HG03095 (cell line): ENCODE results near the gene RUNX1.

ENCODE experiments used
- ATAC-seq: cut with Tn5 transposase; IDR thresholded peaks from one replicate; pipeline ENCODE4 v1.9.1; 2021; ENCODE audit warnings: moderate library complexity; ENCODE audit not compliant: unreplicated experiment

The RUNX1 gene

DNA sequence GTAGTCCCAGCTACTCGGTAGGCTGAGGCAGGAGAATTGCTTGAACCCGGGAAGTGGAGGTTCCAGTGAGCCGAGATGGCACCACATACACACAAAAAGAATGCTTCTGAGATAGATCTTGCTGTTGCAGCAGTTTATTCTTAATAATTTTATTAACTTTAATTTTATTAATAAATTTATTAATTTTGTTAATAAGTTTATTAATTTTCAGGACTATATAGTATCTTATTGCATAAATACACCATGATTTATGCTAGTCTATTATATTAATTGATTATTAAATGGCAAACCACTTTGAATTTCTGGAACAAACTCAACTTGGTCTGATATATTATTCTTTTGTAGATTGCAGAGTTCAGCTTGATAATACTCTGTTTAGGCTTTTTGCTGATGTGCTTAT, 280.8 kb downstream of the RUNX1 start:
- no peak for ATAC-seq

DNA sequence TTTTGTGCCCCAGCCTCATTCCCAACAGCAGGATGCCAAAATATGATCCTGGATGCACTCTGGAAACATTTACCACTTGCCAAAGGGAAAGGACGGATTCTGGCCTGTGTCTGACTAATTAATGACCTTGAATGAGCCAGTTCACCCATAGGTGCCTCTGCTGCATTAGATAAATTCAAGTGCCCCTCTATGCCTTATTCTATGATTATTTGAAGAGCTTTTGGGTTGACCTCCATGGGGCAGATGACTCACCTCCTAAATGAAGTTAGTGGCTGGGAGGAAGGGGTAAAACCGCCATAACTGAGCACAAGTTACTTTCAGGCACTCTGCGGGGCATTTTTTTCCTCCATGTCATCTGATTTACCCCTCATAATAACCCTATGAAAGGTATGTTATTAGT, 282.2 kb downstream of the RUNX1 start:
- no peak for ATAC-seq

- ATAC-seq = no peak
Measured at GRCh38 chr21:34765619-34766018, 283.5 kb downstream of the RUNX1 start.

GRCh38 chr21:34764715-34765284, 284.3 kb downstream of the RUNX1 start:
- no peak for ATAC-seq

- ATAC-seq = no peak
Measured at GRCh38 chr21:34762786-34763185, 286.3 kb downstream of the RUNX1 start.

GRCh38 chr21:34761758-34762330, 287.3 kb downstream of the RUNX1 start:
- ATAC-seq = no peak

DNA sequence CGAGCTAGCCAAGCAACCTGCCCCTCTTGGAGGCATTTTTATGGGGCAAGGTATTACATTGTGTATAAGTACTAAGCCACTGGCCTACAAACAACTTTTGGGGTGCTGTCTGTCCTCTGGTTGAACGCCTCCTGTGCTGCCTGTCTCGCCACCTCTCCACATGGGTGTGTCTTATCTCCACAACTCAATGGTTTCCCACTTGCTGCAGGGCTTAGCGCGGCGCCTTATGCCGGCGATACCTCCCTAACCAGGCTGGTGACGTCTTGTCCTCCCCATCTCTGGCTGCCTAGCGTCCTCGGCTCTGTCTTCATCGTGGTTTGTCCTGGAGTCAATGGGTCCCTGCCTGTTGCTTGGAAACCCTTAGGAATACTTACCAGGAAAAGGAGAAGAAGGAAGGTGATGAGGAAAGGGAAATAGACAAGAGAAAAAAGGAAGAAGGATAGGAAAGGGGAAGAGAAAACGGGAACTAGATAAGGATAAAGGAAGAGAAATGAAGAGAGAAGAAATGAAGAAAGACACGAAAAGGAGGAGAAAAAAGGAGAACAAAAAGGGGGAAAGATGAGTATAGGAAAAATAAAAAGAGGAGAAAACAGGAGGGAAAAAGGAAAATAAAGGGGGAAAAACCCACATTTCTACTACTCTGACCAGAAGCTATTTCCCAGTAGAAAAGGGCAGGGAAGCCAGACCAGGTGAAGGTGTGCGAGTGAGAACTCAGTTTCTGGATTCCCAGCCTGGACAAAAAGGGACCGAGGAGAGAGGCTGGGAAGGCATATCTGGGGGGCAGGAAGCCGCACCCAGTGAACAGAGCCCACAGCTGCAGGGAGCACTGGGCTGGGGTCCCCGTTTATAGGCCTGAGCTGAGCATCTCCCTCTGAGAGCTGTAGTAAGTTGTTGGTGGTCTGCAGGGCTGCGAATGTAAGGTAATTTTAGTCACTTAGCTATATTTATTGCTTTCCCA, 294.1 kb downstream of the RUNX1 start:
- no peak for ATAC-seq

DNA sequence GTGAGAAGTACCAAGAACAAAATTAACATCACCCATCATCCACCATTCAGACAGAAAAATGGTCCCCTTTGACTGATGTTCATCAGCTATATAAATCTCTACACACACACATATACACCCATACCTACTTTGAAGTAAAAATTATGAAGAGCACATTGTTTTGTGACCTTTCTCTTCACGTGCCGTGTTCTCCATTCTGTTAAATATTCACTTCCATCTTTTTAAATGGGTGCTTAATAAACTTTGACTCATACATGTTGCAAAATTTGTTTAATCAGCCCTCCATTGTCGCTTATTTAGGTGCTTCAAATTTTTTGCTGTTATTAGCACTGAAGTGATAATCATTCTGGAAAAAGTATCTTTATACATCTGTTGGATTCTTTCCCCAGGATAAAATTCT, 300.2 kb downstream of the RUNX1 start:
- ATAC-seq = no peak

GRCh38 chr21:34745557-34746255, 303.4 kb downstream of the RUNX1 start:
- ATAC-seq = peak; percentile 77

GRCh38 chr21:34744801-34745200, 304.3 kb downstream of the RUNX1 start:
- ATAC-seq = no peak

GRCh38 chr21:34743831-34744230, 305.3 kb downstream of the RUNX1 start:
- ATAC-seq = no peak

DNA sequence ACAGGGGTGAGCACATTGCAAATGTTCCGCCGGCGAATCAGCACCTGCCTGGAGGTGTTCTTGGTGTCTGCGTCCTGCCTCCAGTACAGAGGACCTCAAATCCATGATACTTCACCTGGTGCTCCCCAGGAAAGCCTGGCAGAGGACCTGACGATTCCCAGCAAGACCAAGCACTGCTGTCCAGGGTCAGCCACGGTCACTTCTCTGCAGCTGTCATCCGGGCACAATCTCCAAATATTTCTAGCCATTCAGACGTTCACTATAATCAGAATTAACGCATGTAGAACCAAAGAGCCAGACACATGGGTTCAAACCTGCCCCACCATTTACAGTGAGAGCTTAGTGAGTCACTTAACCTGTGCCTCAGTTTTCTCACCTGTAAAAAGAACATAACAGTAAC, 305.8 kb downstream of the RUNX1 start:
- ATAC-seq = no peak

DNA sequence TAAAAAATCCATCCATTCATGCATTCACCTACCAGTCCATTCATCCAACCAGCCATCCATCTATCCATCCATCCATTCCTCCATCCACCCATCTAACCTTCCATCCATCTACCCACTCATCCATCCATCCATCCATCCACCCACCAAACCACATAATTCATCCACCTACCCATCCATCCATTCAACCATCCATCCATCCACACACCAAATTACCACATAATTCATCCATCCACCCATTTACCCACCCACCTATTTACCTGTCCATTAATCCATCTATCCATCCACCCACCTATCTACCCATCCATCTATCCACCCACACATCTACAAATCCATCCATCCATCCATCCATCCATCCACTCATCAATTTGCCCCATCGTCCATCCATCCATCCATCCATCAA, 308.9 kb downstream of the RUNX1 start:
- no peak for ATAC-seq
